HCEC 1CT (cell line): ENCODE results near the gene RAVER2.
A peak's percentile ranks its signal among the peaks of the same experiment; 100 is the strongest.
"Not testable (repeated sequence)": the region's sequence is repeated elsewhere in the genome, so short reads cannot be mapped to it uniquely, and the experiment has no call there.

Experiments
- DNase-seq: peaks from one replicate; pipeline ENCODE4 v3.0.0-alpha.2; 2017

The RAVER2 gene, protein sequence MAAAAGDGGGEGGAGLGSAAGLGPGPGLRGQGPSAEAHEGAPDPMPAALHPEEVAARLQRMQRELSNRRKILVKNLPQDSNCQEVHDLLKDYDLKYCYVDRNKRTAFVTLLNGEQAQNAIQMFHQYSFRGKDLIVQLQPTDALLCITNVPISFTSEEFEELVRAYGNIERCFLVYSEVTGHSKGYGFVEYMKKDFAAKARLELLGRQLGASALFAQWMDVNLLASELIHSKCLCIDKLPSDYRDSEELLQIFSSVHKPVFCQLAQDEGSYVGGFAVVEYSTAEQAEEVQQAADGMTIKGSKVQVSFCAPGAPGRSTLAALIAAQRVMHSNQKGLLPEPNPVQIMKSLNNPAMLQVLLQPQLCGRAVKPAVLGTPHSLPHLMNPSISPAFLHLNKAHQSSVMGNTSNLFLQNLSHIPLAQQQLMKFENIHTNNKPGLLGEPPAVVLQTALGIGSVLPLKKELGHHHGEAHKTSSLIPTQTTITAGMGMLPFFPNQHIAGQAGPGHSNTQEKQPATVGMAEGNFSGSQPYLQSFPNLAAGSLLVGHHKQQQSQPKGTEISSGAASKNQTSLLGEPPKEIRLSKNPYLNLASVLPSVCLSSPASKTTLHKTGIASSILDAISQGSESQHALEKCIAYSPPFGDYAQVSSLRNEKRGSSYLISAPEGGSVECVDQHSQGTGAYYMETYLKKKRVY

DNA sequence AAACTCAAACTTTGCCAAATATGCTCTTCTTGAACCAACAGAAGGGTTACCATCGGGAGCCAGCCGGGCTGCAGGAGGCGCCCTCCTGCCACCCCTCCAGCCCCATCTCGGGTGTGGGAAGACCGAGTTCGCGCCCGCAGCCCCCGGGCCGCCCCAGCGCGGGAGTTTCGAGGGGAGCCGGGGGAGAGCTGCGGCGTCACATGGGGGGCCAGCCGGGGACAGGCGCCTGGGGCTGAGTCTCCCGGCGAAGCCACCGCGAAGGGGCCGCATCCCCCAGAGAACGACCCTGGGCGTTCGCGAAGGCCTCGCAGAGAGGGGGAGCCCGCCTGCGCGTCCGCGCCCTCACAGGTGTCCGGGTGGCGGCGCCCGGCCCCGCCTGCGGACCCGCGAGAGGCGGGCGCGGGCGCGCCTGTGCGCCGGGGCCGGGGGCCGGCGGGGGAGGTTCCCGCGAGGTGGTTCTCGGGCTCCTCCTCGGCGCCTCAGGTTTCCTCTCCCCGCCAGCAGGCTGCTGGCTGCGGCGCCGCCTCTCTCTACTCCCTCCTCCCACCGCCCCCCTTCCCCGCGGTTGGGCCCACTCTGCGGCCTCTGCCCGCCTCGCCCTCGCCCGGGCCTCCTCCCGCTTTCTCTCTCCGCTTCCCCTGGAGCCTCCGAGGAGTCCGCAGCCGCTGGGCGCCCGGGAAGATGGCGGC lies at the start of gene RAVER2:
Gene RAVER2 (plus strand): TSS at position 584 of the 689 bp plus-strand sequence. CDS start 98 bp downstream, at position 682.
- peak; percentile 62 for DNase-seq

DNA sequence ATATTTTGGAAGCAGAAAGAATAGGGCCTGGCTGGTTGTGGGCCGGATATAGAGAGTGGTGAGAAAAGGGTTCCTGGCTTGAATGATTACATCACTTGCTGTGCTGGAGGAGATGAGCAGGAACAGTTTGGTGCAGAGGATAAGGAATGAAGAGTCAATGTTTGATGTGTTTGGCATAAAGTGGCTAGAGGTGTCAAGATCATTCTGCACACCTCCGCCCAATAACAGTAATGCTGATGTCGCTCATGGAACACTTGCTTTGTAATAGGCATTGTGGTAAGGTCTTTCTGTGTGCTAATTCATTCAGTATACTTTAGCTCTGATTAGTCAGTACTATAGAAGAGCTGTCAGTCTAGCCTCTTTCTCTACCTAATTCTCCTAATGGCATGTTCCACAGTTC lies 48.0 kb upstream of the RAVER2 start:
- no peak for DNase-seq

DNA sequence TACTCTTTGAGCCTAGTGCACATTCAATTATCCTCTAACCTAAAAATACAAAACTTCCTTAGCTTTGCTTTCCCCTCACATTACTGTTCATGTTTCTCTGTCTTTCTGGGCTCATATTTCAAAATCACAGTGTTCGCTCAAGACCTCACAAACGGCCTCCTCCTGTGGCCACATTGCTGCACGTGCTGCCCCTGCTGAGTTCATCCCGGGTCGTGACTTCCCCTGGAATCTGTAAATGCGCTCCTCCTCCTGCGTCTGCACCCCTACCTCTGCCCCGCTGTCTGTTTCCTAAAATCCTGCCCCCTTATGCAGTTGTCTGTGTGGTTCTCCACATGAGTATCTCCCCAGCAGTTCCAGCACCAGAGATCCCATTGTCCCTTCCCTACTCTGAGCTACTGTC lies 45.5 kb upstream of the RAVER2 start:
- no peak for DNase-seq

GRCh38 chr1:64701071-64701470 lies 43.8 kb upstream of the RAVER2 start:
- DNase-seq, result no peak

- DNase-seq, result no peak
Measured at GRCh38 chr1:64701886-64702285, 43.0 kb upstream of the RAVER2 start.

GRCh38 chr1:64702670-64703069 lies 42.2 kb upstream of the RAVER2 start:
- not testable (repeated sequence) for DNase-seq

DNA sequence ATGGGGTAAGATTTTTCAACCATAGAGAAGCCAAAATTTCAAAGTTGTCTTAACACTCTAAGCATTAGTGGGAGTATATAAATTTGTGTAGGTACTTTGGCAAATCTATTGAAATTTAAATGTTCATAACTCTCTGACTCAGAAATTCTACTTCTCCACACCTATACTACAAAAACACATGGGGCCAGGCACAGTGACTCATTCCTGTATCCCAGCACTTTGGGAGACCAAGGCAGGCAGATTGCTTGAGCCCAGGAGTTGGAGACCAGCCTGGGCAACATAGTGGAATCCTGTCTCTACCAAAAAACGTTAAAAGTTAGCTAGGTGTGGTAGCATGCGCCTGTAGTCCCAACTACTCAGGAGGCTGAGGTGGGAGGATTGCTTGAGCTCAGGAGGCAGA lies 41.3 kb upstream of the RAVER2 start:
- no peak for DNase-seq

DNA sequence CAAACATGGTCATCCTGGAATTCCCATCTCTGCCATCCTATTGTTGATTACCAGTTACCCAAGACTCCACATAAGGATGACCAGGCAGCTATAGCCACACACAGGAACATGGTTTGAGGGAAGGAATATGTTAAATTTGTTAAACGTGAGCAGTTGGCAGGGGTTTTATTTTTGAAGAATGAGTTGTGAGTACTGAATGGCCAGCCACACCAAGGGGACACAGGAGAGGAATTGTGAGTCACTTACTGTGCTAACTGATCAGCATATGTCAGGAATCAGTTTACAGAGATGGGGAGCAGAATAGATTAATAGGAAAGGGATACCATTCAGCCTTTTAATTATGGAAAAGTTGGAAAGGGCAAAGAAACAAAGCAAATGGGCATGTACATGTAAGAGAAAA lies 39.3 kb upstream of the RAVER2 start:
- DNase-seq, result no peak

- DNase-seq, result no peak
Measured at GRCh38 chr1:64711266-64711665, 33.6 kb upstream of the RAVER2 start.

DNA sequence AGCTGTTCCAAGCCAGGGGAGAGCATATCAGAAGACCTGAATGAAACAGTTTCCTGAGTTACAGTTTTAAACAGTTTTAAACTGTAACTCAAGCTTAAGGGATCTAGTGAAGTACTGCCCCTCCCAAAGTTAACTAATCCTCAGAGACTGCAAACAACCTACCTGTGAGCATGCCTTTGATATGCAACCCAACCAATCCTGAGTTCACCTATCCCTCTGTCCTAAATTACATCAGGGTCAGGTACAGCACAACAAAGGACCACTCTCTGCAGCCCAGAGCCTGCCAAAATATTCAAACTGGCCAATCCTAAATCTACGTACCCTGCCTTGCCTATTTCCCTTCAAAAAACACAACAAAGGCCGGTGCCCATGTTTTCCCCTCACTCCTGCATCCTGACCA lies 32.8 kb upstream of the RAVER2 start:
- no peak for DNase-seq

- no peak for DNase-seq
Measured at GRCh38 chr1:64715186-64715585, 29.7 kb upstream of the RAVER2 start.

DNA sequence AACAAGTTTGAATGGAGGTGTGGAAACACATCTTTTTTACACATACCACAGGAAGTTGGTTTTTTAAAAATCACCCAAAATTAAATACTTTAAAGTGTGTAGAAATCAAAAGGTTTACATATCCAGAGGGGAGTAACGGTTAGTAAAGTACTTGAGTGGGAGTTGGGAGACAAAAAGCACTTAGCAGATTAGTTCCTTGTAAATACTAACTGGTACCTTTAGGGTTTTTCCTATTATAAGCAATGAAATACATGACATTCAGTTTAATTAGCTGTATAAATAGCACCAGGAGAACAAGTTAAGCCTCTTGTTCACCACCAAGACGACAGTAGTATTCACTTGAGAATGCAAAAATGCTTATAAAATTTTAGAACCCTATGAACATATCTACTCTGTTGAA lies 23.7 kb upstream of the RAVER2 start:
- no peak for DNase-seq

- no peak for DNase-seq
Measured at GRCh38 chr1:64721576-64722145, 23.2 kb upstream of the RAVER2 start.

DNA sequence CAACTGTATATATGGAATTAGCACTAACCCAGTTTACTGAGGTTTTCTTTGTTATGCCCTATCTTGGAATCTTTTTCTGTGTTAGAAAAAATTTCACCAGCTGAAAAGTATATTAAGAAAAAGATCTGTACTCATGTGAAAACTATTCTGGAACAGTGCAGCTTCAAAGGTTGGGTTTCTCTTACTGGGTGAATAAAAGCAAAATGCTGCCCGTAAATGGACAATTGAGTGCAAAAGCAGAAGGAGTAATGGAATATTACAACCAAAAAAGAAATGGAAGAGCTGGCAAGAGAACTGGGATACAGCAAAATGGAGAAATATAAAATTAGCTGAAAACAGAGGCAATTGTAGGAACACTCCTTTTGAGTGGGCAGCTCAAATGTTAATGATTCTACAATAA lies 17.0 kb upstream of the RAVER2 start:
- DNase-seq, result no peak

- DNase-seq, result no peak
Measured at GRCh38 chr1:64733581-64734286, 11.1 kb upstream of the RAVER2 start.

- no peak for DNase-seq
Measured at GRCh38 chr1:64734287-64734652, 10.6 kb upstream of the RAVER2 start.

DNA sequence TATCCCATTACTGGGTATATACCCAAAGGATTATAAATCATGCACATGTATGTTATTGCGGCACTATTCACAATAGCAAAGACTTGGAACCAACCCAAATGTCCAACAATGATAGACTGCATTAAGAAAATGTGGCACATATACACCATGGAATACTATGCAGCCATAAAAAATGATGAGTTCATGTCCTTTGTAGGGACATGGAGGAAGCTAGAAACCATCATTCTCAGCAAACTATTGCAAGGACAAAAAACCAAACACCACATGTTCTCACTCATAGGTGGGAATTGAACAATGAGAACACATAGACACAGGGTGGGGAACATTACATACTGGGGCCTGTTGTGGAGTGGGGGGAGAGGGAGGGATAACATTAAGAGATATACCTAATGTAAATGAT lies 4.2 kb upstream of the RAVER2 start:
- DNase-seq, result not testable (repeated sequence)

- DNase-seq, result no peak
Measured at GRCh38 chr1:64743954-64744491, 852 bp upstream of the RAVER2 start.

- no peak for DNase-seq
Measured at GRCh38 chr1:64745181-64745985, 508 bp downstream of the RAVER2 start.

GRCh38 chr1:64745986-64746940 lies 1.4 kb downstream of the RAVER2 start:
- peak; percentile 27 for DNase-seq
